Osteoblast (primary cell): Measurements from ENCODE around the gene CAMK1G. TPM values are rescaled to one million over a fixed set of nuclear protein-coding genes. Genes with fewer than 3 reads are reported as not detected.
A peak's percentile ranks its signal among the peaks of the same experiment; 100 is the strongest.

Experiments
- DNase-seq: peaks from one replicate; pipeline ENCODE4 v3.0.0; 2011; ENCODE audit warnings: low spot score, mixed read lengths; ENCODE audit not compliant: insufficient read length; ENCODE audit errors: missing footprints
- H2AFZ ChIP-seq: 2 replicates; pipeline ENCODE4 v1.6.0; 2011; ENCODE audit warnings: mild to moderate bottlenecking, low read length
- H3K27ac ChIP-seq: 2 replicates; pipeline ENCODE4 v1.5.1; 2011; ENCODE audit warnings: mild to moderate bottlenecking, low read depth, low read length, moderate library complexity
- H3K27me3 ChIP-seq: 2 replicates; pipeline ENCODE4 v1.6.0; 2012; ENCODE audit warnings: mild to moderate bottlenecking, control low read depth, inconsistent platforms, low read length, moderate library complexity; ENCODE audit not compliant: insufficient read depth
- H3K36me3 ChIP-seq: 2 replicates; pipeline ENCODE4 v1.5.1; 2011; ENCODE audit warnings: mild to moderate bottlenecking, low read length, control low read depth, moderate library complexity; ENCODE audit not compliant: insufficient read depth
- H3K4me1 ChIP-seq: 2 replicates; pipeline ENCODE4 v1.5.1; 2011; ENCODE audit warnings: mild to moderate bottlenecking, low read length, control low read depth, moderate library complexity; ENCODE audit not compliant: insufficient read depth
- H3K4me2 ChIP-seq: 2 replicates; pipeline ENCODE4 v1.6.0; 2011; ENCODE audit warnings: mild to moderate bottlenecking, low read length; ENCODE audit not compliant: insufficient read depth
- H3K4me3 ChIP-seq: fragments of 200-600 bp; sonication (generic); 3 replicates; pipeline ENCODE4 v1.5.1; 2012; ENCODE audit warnings: mild to moderate bottlenecking, low read length, inconsistent platforms; ENCODE audit not compliant: insufficient read depth
- H3K79me2 ChIP-seq: 2 replicates; pipeline ENCODE4 v1.6.0; 2012; ENCODE audit warnings: mild to moderate bottlenecking, low read length, control low read depth, inconsistent platforms; ENCODE audit not compliant: insufficient read depth
- H3K9me3 ChIP-seq: 2 replicates; pipeline ENCODE4 v1.5.1; 2011; ENCODE audit warnings: low read depth, low read length, control low read depth
- H4K20me1 ChIP-seq: 2 replicates; pipeline ENCODE4 v1.6.0; 2012; ENCODE audit warnings: mild to moderate bottlenecking, low read length, control low read depth; ENCODE audit not compliant: insufficient read depth
- CTCF ChIP-seq: IDR thresholded peaks from 2 replicates; pipeline ENCODE4 v1.5.1; 2011; ENCODE audit warnings: mild to moderate bottlenecking, low read depth, low read length, moderate library complexity; ENCODE audit errors: extremely low read depth
- total RNA-seq: library from RNA; depleted of rRNA; stranded (reverse); fragments of >200 nt; gene quantifications from 2 replicates; pipeline ENCODE4 v1.2.3, GENCODE V29; 2012

CAMK1G gene
- total RNA-seq, 1 donor, result 0.72 TPM

GRCh38 chr1:209648346-209648745 is 64.8 kb downstream of the CAMK1G start:
- Histone ChIP-seq H3K27ac (peak overlapping the region; percentile 64), H3K27me3 (no peaks in the 10 kb centered on the region), H3K79me2 (no peaks in the 10 kb centered on the region), H3K9me3 (no peaks in the 10 kb centered on the region), H3K36me3 (no peaks in the 10 kb centered on the region), H3K4me1 (peaks cover 65% of the 10 kb centered on the region), H4K20me1 (no peaks in the 10 kb centered on the region), H3K4me3 (no peak overlapping the region), H2AFZ (no peak overlapping the region), H3K4me2 (no peak overlapping the region)
- TF ChIP-seq CTCF, result no peak
- peak; percentile 17 for DNase-seq

- no peaks in the 10 kb centered on the region for H3K36me3 ChIP-seq
- no peaks in the 10 kb centered on the region for H4K20me1 ChIP-seq
- H3K9me3 ChIP-seq, result no peaks in the 10 kb centered on the region
- no peak for TF ChIP-seq CTCF
- H3K4me1 ChIP-seq, result peaks cover 64% of the 10 kb centered on the region
- H2AFZ ChIP-seq, result peak overlapping the region; percentile 10
- H3K27ac ChIP-seq, result peak overlapping the region; percentile 64
- peak overlapping the region; percentile 32 for H3K4me3 ChIP-seq
- peak overlapping the region; percentile 57 for H3K4me2 ChIP-seq
- no peaks in the 10 kb centered on the region for H3K79me2 ChIP-seq
- peak; percentile 90 for DNase-seq
- H3K27me3 ChIP-seq, result no peaks in the 10 kb centered on the region
These were observed 65.6 kb downstream of the CAMK1G start for GRCh38 chr1:209648931-209649776.

GRCh38 chr1:209650454-209650853 is 66.9 kb downstream of the CAMK1G start:
- H3K27me3 ChIP-seq, result no peaks in the 10 kb centered on the region
- H3K79me2 ChIP-seq, result no peaks in the 10 kb centered on the region
- no peaks in the 10 kb centered on the region for H3K9me3 ChIP-seq
- H2AFZ ChIP-seq, result peak overlapping the region; percentile 11
- H3K4me1 ChIP-seq, result peaks cover 64% of the 10 kb centered on the region
- no peaks in the 10 kb centered on the region for H4K20me1 ChIP-seq
- peak overlapping the region; percentile 5 for H3K4me2 ChIP-seq
- H3K36me3 ChIP-seq, result no peaks in the 10 kb centered on the region
- H3K27ac ChIP-seq, result peak overlapping the region; percentile 64
- H3K4me3 ChIP-seq, result no peak overlapping the region
- no peak for TF ChIP-seq CTCF
- no peak for DNase-seq

GRCh38 chr1:209651138-209651587 is 67.6 kb downstream of the CAMK1G start:
- Histone ChIP-seq H3K27ac (peak overlapping the region; percentile 64), H3K79me2 (no peaks in the 10 kb centered on the region), H3K4me3 (no peak overlapping the region), H4K20me1 (no peaks in the 10 kb centered on the region), H3K9me3 (no peaks in the 10 kb centered on the region), H3K36me3 (no peaks in the 10 kb centered on the region), H3K4me1 (peaks cover 64% of the 10 kb centered on the region), H3K27me3 (no peaks in the 10 kb centered on the region), H3K4me2 (peak overlapping the region; percentile 5), H2AFZ (peak overlapping the region; percentile 77)
- TF ChIP-seq CTCF, result no peak
- DNase-seq, result peak; percentile 95
